HG03521 (cell line): ENCODE measurements around the gene IGF2BP2.
"Not testable (repeated sequence)": the region's sequence is repeated elsewhere in the genome, so short reads cannot be mapped to it uniquely, and the experiment has no call there.

Experiments
- ATAC-seq: cut with Tn5 transposase; IDR thresholded peaks from one replicate; pipeline ENCODE4 v1.9.1; 2021; ENCODE audit warnings: mild to moderate bottlenecking, moderate library complexity; ENCODE audit not compliant: unreplicated experiment

Gene IGF2BP2

DNA sequence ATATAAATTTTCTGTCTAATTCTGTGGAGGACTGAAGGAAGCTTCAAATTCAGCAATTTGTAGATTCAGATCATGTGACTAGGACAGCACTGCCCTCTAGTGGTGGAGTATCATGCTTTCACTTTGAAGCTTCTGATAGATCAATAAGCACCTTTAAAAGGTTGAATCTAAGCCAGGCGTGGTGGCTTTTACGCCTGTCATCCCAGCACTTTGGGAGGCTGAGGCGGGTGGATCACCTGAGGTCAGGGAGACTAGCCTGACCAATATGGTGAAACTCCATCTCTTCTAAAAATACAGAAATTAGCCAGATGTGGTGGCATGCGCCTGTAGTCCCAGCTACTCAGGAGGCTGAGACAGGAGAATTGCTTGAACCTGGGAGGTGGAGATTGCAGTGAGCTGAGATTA, 56.3 kb downstream of the IGF2BP2 start:
- ATAC-seq, result not testable (repeated sequence)

DNA sequence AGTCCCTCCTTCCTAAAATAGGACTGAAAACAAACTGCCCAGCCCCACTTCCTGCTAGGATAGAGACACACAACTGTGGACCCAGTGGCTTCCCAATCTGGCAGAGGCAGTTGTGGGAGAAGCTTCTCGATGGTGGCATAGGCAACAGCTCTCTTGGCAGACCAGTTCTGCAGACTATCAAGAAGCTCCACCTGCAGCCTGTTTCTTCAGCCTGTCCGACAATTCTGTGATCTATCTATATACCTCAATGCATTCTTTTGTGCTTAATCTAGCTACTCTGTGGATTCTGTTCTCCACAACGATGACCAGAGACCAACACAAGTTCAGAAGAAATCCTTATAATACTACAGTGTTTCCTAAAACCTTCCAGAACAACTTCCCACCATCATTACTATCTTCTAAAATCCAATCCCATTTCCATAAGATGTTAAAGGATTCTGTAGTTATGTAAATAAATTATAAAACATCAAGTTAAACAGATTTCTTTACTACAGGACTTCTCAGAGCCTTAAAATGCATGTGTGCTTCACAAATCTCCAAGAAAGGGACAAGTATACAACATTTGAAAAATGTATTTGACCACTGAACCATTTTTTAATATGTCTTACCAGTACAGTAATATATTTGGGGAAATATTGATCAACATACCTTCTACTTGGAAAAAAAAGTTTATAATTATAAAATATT, 57.7 kb downstream of the IGF2BP2 start:
- ATAC-seq, result no peak

- no peak for ATAC-seq
Observed at GRCh38 chr3:185766329-185767001, 58.4 kb downstream of the IGF2BP2 start.

GRCh38 chr3:185764980-185765370, 59.9 kb downstream of the IGF2BP2 start:
- no peak for ATAC-seq

GRCh38 chr3:185764163-185764979, 60.5 kb downstream of the IGF2BP2 start:
- ATAC-seq, result no peak

- ATAC-seq, result no peak
Observed at GRCh38 chr3:185763347-185764005, 61.4 kb downstream of the IGF2BP2 start.

GRCh38 chr3:185760550-185760949, 64.3 kb downstream of the IGF2BP2 start:
- no peak for ATAC-seq

DNA sequence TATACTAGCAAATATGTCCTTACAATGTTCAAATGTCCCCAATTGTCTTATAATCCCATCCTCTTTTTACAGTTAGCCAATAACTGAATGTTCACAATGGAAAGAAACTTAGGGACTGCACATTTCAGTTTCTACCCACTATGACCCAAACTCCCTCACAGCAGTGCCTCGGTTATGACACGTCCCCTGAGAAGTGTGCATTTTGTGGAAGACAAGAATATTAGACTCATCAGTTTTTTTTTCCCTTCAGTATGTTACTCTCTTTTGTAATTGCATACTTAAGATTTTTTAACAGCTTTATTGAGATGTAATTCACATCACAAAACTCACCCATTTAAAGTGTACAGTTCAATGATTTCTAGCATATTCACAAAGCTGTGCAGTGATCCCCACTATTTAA, 64.8 kb downstream of the IGF2BP2 start:
- no peak for ATAC-seq

DNA sequence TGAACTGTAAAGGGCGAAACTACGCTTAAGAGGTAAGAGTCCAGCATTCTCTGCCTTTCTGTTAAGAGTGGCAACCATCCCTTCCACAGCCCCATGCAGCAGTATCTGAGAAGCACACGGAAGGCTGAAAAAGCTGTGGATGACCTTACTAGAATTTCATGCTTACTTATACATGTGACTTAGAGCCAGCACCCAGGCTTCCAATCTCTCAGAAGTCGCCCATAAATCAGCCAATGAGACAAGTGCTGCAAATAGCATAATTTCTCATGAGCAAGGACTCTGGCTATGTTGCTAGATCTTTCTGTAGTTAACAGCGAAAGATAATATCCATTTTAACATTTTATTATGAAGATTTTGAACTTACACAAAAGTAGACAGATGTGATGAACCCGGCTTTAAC, 65.3 kb downstream of the IGF2BP2 start:
- no peak for ATAC-seq

GRCh38 chr3:185758912-185759311, 65.9 kb downstream of the IGF2BP2 start:
- no peak for ATAC-seq

DNA sequence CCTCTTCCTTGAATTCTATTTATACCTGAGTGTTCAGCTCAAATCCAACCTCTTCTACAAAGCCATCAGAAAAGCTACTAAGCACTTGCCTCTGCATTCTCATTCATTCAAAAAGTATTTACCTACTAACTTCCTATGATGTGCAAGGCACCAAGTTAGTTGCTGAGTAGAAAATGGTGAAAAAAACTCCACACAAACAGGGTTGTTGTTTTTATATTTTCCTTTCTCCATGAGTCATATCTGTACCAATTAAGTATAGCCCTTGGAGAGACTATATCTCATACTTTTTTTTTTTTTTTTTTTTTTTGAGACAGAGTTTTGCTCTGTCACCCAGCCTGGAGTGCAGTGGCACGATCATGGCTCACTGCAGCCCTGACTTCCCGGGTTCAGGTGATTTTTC, 67.7 kb downstream of the IGF2BP2 start:
- no peak for ATAC-seq

DNA sequence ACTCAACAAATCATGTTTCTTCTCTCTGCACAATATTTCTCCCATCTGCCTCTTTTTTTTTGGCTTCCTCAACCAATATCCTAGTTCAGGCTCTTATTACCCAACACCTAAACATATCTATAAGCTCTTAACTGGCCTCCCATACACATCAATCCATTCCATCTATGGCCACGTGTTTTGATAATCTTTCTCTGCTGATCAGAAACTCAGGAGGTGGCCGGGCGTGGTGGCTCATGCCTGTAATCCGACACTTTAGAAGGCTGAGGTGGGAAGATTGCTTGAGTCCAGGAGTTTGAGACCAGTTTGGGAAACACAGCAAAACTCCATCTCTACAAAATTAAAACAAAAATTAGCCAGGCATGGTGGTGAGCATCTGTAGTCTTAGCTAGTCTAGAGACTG, 68.4 kb downstream of the IGF2BP2 start:
- ATAC-seq, result no peak

DNA sequence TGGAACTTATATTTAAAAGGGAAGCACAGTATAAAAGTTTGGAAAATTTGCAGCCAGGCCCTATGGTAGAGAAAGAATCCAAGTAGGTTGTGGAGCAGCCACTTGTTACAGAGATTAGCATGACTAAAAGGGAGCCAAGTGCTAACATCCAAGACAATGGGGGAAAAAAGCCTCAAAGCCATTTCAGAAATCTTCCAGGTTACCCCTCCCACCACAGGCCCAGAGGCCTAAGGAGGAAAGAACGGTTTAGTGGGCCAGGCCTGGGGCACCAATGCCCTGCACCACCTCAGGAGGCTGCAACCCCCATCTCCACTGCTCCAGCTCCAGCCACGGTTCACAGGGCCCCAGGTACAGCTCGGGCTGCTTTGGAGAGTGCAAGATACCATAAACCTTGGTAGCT, 69.9 kb downstream of the IGF2BP2 start:
- ATAC-seq, result no peak

GRCh38 chr3:185753354-185753753, 71.5 kb downstream of the IGF2BP2 start:
- ATAC-seq, result no peak

DNA sequence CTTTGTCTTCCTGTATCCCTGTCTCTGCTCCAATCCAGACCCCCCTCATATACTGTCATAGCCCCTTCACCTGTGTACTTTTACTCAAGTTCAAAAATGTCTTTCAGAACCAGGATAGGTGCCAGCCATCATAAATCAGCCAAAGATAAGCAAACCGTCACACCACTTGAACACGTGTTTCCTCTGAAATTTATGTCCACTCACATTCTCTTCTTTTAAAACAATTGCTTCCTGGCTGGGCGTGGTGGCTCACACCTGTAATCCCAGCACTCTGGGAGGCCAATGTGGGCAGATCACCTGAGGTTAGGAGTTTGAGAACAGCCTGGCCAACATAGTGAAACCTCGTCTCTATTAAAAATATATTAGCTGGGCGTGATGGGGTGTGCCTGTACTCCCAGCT, 74.1 kb downstream of the IGF2BP2 start:
- ATAC-seq, result no peak

DNA sequence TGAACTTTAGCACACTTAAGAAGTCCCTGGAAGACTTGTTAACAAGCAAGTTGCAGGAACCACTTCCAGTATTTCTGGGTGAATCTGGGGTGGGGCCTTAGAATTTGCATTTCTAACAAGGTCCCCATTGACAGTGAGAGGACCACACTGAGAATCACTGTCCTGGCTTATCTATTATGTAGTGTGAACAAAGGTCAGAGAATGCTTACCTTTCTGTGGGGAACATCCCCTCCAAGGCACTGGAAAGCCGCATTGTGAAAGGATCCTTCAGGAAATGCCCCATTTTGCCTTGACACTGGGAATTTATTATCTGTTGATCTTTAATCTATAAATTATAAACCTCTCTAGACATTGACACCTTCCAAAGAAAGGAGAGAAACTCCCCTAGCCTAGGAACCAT, 74.8 kb downstream of the IGF2BP2 start:
- ATAC-seq, result no peak

DNA sequence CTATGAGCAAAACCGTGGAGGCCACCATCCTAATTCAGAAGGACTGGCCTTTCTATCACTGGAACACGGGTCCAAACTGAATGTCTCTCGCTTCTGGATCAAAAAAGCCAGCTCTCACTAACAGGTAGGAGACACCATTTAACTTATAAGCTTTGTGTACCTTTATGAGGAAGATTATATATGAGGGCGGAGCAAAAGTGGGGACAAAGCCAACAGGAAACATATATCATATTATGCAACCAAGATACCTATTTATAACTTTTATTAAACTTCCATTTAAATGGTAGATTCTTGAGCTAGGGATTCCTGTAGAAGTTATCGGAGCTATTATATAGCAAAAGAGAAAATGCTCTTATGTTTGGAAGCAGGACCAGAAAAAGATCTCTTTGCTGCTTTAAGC, 78.4 kb downstream of the IGF2BP2 start:
- no peak for ATAC-seq

- peak; percentile 59 for ATAC-seq
Observed at GRCh38 chr3:185744997-185745843, 79.6 kb downstream of the IGF2BP2 start.

DNA sequence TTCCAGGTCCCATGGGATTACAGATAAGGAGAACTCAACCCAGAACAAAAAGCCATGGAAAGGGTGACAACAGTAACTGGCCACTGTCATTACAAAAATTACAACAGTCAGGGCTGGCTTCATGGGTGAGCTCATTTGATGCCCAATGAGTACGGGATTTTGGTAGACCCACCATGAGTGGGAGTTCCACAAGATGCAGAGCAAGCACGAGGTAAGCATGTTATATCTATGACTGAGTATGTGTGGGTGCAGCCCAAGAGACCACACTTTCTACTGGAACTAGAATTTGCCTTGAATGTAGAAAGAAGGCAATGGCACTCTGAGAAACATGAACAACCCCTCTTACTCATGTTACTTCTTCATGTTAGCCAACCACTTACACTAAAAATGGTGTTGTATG, 83.3 kb downstream of the IGF2BP2 start:
- ATAC-seq, result no peak

GRCh38 chr3:185740133-185740532, 84.7 kb downstream of the IGF2BP2 start:
- ATAC-seq, result no peak
